ENCODE data around the gene ASRGL1.

Gene ASRGL1

DNA sequence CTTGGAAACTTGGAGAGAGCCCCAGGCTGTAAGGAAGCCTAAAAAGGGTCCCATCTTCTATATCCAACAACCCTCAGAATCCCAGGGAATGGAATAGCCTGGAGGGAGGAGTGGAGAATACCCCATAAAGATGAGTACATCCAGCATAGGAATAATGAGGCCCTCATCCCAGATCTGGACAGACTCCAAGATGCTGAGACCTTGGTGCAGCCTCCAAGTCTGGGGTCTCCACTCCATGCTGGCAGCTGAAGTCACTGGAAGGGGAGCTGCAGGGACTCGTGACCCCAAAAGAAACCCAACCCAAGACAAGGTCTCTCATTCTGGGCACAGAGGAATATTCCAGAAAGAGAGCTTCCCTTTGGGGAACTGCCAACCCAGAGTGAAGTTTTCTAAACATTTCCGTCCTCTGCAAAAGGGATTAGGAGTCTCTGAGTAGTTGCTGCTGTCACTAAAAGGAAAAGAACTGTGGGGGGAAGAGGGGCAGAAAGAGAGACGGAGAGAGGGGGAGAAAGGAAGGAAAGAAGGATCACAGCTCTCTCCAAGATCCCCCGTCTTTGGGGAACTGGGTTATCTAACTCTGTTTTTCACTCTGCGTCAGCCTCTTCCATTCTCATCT, 82.2 kb downstream of the ASRGL1 start:
- no peak overlapping the region for H3K4me3 ChIP-seq (ENCODE audit: low read depth, low read length)
- in situ Hi-C loops (cut with HindIII; ENCODE audit: low sequenced_read_pairs) = no loop called here
- TF ChIP-seq, protein P1, sequence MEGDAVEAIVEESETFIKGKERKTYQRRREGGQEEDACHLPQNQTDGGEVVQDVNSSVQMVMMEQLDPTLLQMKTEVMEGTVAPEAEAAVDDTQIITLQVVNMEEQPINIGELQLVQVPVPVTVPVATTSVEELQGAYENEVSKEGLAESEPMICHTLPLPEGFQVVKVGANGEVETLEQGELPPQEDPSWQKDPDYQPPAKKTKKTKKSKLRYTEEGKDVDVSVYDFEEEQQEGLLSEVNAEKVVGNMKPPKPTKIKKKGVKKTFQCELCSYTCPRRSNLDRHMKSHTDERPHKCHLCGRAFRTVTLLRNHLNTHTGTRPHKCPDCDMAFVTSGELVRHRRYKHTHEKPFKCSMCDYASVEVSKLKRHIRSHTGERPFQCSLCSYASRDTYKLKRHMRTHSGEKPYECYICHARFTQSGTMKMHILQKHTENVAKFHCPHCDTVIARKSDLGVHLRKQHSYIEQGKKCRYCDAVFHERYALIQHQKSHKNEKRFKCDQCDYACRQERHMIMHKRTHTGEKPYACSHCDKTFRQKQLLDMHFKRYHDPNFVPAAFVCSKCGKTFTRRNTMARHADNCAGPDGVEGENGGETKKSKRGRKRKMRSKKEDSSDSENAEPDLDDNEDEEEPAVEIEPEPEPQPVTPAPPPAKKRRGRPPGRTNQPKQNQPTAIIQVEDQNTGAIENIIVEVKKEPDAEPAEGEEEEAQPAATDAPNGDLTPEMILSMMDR (IDR thresholded peaks at IDR 0.05; ENCODE audit: low read depth, low read length, missing control alignments) = no peak
- no peak for DNase-seq (ENCODE audit: low read depth)

DNA sequence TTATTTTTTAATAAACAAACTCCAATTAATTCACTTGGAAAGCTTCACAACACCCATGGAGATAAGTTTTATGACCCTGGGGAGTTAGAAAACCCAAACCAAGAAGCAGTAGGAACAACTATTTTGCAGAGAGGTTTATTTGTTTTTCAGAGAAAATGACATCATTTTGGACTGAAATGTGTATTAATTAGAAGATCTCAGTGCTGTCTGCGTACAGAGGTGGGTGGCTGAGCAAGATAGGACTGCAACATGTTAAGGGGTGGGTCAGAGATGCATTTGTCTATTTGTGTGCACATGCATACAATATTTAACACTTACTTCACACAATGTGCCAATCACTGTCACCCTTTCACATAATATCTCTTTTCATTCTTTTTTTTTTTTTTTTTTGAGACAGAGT, 82.7 kb downstream of the ASRGL1 start:
- in situ Hi-C loops (cut with HindIII; ENCODE audit: low sequenced_read_pairs) = no loop called here
- DNase-seq (ENCODE audit: low read depth) = no peak
- no peak overlapping the region for H3K4me3 ChIP-seq (ENCODE audit: low read depth, low read length)
- TF ChIP-seq, protein P1 (IDR thresholded peaks at IDR 0.05; ENCODE audit: low read depth, low read length, missing control alignments) = no peak

DNA sequence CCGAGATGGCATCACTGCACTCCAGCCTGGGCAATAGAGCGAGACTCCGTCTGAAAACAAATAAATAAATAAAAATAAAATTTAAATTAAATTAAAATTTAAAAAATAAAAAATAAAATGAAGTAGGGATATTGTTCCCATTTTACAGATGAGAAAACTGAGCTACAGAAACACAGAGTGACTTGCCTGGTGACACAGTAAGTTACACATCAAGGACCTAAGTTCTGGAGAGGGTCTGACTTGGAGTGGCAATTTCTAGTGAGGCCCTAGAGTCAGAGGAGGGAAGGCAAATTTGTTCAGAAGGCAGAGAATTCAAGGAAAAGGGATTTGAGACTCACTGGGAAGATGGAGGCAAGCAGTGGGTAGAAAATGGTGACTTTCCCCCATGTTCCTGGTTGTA, 83.6 kb downstream of the ASRGL1 start:
- TF ChIP-seq, protein P1 (IDR thresholded peaks at IDR 0.05; ENCODE audit: low read depth, low read length, missing control alignments) = no peak
- DNase-seq (ENCODE audit: low read depth) = no peak
- no peak overlapping the region for H3K4me3 ChIP-seq (ENCODE audit: low read depth, low read length)
- in situ Hi-C loops (cut with HindIII; ENCODE audit: low sequenced_read_pairs) = no loop called here

DNA sequence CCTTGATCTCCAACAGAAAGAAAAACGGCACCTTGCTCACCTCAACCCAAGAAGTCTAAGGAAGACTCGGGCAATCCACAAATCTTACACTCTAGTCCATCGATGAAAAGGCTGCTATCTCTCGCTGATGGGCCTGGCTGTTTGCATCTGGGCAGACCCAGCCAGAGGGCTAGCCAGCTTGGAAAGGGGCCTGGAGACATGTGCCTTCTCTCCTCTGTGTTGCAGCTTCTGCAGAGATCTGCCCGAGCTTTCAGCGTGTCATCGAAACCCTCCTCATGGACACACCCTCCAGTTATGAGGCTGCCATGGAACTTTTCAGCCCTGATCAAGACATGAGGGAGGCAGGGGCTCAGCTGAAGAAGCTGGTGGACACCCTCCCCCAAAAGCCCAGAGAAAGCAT, 84.7 kb downstream of the ASRGL1 start:
- H3K4me3 ChIP-seq (ENCODE audit: low read depth, low read length) = no peak overlapping the region
- TF ChIP-seq, protein P1 (IDR thresholded peaks at IDR 0.05; ENCODE audit: low read depth, low read length, missing control alignments) = no peak
- no peak for DNase-seq (ENCODE audit: low read depth)
- in situ Hi-C loops (cut with HindIII; ENCODE audit: low sequenced_read_pairs) = no loop called here

DNA sequence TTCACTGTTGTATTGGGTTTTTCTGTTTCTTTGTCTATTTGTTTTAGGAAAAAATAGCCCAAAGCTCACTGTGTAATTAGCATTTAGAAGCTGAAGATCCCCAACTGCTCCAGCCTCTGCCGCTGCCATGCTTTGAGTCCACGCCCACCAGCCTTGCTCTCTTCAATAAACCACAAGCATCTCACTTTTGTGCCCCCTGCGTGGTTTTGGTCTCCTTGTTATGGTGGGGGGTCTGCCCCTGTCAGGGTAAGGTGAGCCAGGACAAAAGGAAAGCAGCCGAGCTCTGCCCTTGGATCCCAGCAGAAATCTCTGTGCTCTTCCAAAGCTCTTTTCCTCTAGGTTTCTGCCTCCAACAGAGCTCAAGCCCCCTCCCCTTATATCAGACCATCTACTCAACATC, 85.8 kb downstream of the ASRGL1 start:
- no peak overlapping the region for H3K4me3 ChIP-seq (ENCODE audit: low read depth, low read length)
- DNase-seq (ENCODE audit: low read depth) = no peak
- TF ChIP-seq, protein P1 (IDR thresholded peaks at IDR 0.05; ENCODE audit: low read depth, low read length, missing control alignments) = no peak
- in situ Hi-C loops (cut with HindIII; ENCODE audit: low sequenced_read_pairs) = no loop called here

DNA sequence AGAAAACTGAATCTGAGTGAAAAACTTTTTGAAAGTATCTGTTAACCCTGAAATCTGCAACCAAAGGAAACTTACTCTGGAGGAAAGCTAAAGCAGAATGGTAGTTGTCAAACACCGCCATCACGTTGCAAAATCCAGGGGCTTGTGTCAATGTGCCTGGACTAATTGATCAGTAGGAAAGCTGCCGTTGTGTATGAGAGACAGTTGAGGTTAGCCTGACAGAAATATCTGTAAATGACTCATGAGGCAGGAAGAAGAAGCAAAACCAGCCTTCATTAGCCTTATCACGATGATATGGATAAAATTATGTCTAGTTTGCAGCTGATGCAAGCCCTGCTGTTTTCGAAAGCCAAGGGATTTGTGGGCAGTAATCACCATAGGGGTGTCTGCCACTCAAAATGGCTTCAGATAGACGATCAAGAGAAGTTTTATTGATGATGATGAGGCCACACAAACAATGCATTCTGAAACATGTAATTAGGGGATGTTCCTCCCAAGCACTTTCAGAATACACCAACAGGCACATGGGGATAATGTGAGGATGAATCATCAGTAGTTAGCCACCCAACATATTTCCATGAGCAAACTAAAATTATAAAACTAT, 90.5 kb downstream of the ASRGL1 start:
- in situ Hi-C loops (cut with HindIII; ENCODE audit: low sequenced_read_pairs) = no loop called here
- TF ChIP-seq, protein P1 (IDR thresholded peaks at IDR 0.05; ENCODE audit: low read depth, low read length, missing control alignments) = no peak
- H3K4me3 ChIP-seq (ENCODE audit: low read depth, low read length) = no peak overlapping the region
- DNase-seq (ENCODE audit: low read depth) = no peak
